ENCODE measurements around the gene GMPR. TPM values are rescaled to one million over a fixed set of nuclear protein-coding genes. Genes with fewer than 3 reads are reported as not detected.

Gene GMPR
- polyA plus RNA-seq, 1 donor = 3.2 TPM

GRCh38 chr6:16337295-16337975 is 99.0 kb downstream of the GMPR start:
- Histone ChIP-seq H3K4me1 (ENCODE audit: control insufficient read depth, insufficient read depth, low read length) (peaks cover 11% of the 10 kb centered on the region), H3K4me3 (ENCODE audit: low read length) (no peak overlapping the region), H3K27ac (ENCODE audit: low read length) (peak overlapping the region; percentile 44), H3K36me3 (ENCODE audit: control insufficient read depth, insufficient read depth, low read length) (no peaks in the 10 kb centered on the region), H3K9me3 (ENCODE audit: control insufficient read depth, low read depth, low read length) (no peaks in the 10 kb centered on the region), H3K27me3 (ENCODE audit: control insufficient read depth, insufficient read depth, low read length) (no peaks in the 10 kb centered on the region)
- DNase-seq = peak; percentile 50 to 67
- WGBS (ENCODE audit: insufficient coverage, low lambda C conversion rate) = no CpG with 5 or more reads among the region's 13 CpGs

DNA sequence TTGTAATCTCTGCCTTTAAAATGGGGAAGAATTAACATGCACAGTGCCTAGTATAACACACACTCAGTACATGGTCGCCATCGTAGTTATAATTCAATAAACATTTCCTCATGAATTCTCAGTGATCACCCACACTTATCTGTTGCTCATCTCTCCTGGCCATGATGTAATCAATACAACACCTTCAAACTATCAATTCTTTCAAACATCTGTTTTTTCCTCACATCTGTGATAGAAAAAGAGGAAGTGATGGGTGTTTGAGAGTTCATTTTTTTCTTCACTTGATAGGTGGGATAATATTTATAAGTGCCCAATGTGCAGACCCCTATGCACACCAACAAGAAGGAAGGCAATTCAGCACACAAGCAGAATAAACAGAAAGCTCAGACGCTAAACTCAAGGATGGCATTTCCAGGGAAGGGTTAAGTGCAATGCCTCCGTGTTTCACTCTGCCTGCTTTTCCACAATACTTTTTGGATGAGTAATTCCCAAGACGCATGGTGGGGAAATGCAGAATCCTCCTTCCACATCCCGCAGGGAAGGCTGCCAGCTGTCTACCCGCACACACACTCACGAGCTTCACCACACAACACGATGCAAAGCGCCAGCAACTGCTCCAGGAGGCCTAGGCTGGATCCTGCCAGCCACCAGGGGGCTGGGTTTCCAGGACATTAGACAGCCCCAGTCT is 100.3 kb downstream of the GMPR start:
- no peak overlapping the region for H3K27ac ChIP-seq (ENCODE audit: low read length)
- DNase-seq = peak; percentile 31 to 35
- no peak overlapping the region for H3K4me3 ChIP-seq (ENCODE audit: low read length)
- WGBS (ENCODE audit: insufficient coverage, low lambda C conversion rate) = 86% methylated on average over 2 of the region's 10 CpGs
- H3K36me3 ChIP-seq (ENCODE audit: control insufficient read depth, insufficient read depth, low read length) = no peaks in the 10 kb centered on the region
- peaks cover 7% of the 10 kb centered on the region for H3K4me1 ChIP-seq (ENCODE audit: control insufficient read depth, insufficient read depth, low read length)
- H3K9me3 ChIP-seq (ENCODE audit: control insufficient read depth, low read depth, low read length) = no peaks in the 10 kb centered on the region
- H3K27me3 ChIP-seq (ENCODE audit: control insufficient read depth, insufficient read depth, low read length) = no peaks in the 10 kb centered on the region

- H3K4me1 ChIP-seq (ENCODE audit: control insufficient read depth, insufficient read depth, low read length) = peaks cover 6% of the 10 kb centered on the region
Measured at GRCh38 chr6:16339265-16339587, 100.8 kb downstream of the GMPR start.

DNA sequence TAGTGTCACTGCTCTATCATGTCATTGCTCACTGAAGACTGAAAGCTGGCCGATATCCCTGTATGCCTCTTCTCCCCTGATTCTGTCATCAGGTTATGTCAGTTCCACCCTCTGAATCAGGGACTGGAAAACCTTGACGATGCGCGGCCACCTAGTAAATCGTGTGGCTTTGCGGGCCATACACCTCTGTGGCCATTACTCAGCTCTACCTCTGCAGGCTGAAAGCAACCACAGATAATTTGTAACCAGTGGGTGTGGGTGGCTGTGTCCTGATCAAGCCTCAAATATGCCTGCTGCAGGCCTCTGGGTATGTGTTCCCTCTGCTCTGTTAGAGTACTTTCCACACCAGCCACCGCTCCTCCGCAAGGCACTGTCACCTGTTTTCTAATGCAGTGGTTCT is 105.2 kb downstream of the GMPR start:
- no peak for DNase-seq
- 90% methylated on average over 2 of the region's 8 CpGs for WGBS (ENCODE audit: insufficient coverage, low lambda C conversion rate)
- Histone ChIP-seq H3K27ac (ENCODE audit: low read length) (no peak overlapping the region), H3K36me3 (ENCODE audit: control insufficient read depth, insufficient read depth, low read length) (no peaks in the 10 kb centered on the region), H3K27me3 (ENCODE audit: control insufficient read depth, insufficient read depth, low read length) (no peaks in the 10 kb centered on the region), H3K4me1 (ENCODE audit: control insufficient read depth, insufficient read depth, low read length) (peaks cover 12% of the 10 kb centered on the region), H3K4me3 (ENCODE audit: low read length) (no peak overlapping the region), H3K9me3 (ENCODE audit: control insufficient read depth, low read depth, low read length) (peaks cover 3% of the 10 kb centered on the region)

More at GRCh38 chr6:16339265-16339587, 100.8 kb downstream of the GMPR start:
- Histone ChIP-seq H3K9me3 (ENCODE audit: control insufficient read depth, low read depth, low read length) (no peaks in the 10 kb centered on the region), H3K27ac (ENCODE audit: low read length) (no peak overlapping the region), H3K27me3 (ENCODE audit: control insufficient read depth, insufficient read depth, low read length) (no peaks in the 10 kb centered on the region), H3K4me3 (ENCODE audit: low read length) (no peak overlapping the region), H3K36me3 (ENCODE audit: control insufficient read depth, insufficient read depth, low read length) (no peaks in the 10 kb centered on the region)
- DNase-seq = no peak
- no CpG with 5 or more reads among the region's 3 CpGs for WGBS (ENCODE audit: insufficient coverage, low lambda C conversion rate)

GRCh38 chr6:16344756-16345155 is 106.4 kb downstream of the GMPR start:
- Histone ChIP-seq H3K4me3 (ENCODE audit: low read length) (no peak overlapping the region), H3K27me3 (ENCODE audit: control insufficient read depth, insufficient read depth, low read length) (no peaks in the 10 kb centered on the region), H3K27ac (ENCODE audit: low read length) (peak overlapping the region; percentile 24), H3K9me3 (ENCODE audit: control insufficient read depth, low read depth, low read length) (peaks cover 3% of the 10 kb centered on the region), H3K4me1 (ENCODE audit: control insufficient read depth, insufficient read depth, low read length) (peaks cover 12% of the 10 kb centered on the region), H3K36me3 (ENCODE audit: control insufficient read depth, insufficient read depth, low read length) (no peaks in the 10 kb centered on the region)
- 40% methylated on average over 1 of the region's 6 CpGs for WGBS (ENCODE audit: insufficient coverage, low lambda C conversion rate)
- DNase-seq = peak; percentile 49 to 57

Other genes starting within 250 kb of the GMPR start
- gene MYLIP, start 109.5 kb upstream of the GMPR start, polyA plus RNA-seq = 41.1 TPM

All from large intestine (tissue), 3 donors.